OCI-LY3 (cell line): ENCODE results near the gene MTIF3.

ENCODE experiments used
- H2AFZ ChIP-seq: fragments of 200-600, 300-600 bp; shearing (Covaris generic); 2 replicates; pipeline ENCODE4 v1.6.0; 2014; ENCODE audit warnings: antibody characterized with exemption, low read depth, low read length
- H3K27ac ChIP-seq: fragments of 200-600, 300-600 bp; sonication (generic); 2 replicates; pipeline ENCODE4 v1.5.1; 2014; ENCODE audit warnings: mild to moderate bottlenecking, low read length, moderate library complexity, mixed read lengths
- H3K27me3 ChIP-seq: fragments of 200-600, 300-600 bp; sonication (generic); 2 replicates; pipeline ENCODE4 v1.6.1; 2014; ENCODE audit warnings: low read depth, low read length, mixed read lengths
- H3K36me3 ChIP-seq: fragments of 200-600, 300-600 bp; sonication (generic); replicated peaks from 2 replicates; pipeline ENCODE3; 2014; ENCODE audit warnings: low read depth, low read length, mixed read lengths
- H3K4me1 ChIP-seq: fragments of 300-600, 200-600 bp; sonication (generic); 2 replicates; pipeline ENCODE4 v1.6.1; 2014; ENCODE audit warnings: low read length, mixed read lengths
- H3K4me2 ChIP-seq: fragments of 200-600, 300-600 bp; sonication (generic); 2 replicates; pipeline ENCODE4 v1.6.1; 2014; ENCODE audit warnings: low read length, mixed read lengths
- H3K4me3 ChIP-seq: fragments of 300-600, 200-600 bp; sonication (generic); 2 replicates; pipeline ENCODE4 v1.5.1; 2014; ENCODE audit warnings: antibody characterized with exemption, mild to moderate bottlenecking, low read length, moderate library complexity
- H3K79me2 ChIP-seq: fragments of 300-600, 200-600 bp; shearing (Covaris generic); 2 replicates; pipeline ENCODE4 v1.6.1; 2014; ENCODE audit warnings: mild to moderate bottlenecking, low read length, mixed read lengths
- H3K9ac ChIP-seq: fragments of 300-600, 200-600 bp; shearing (Covaris generic); 2 replicates; pipeline ENCODE4 v1.6.0; 2014; ENCODE audit warnings: mild to moderate bottlenecking, low read length, moderate library complexity
- H3K9me3 ChIP-seq: fragments of 200-600, 300-600 bp; shearing (Covaris generic); 2 replicates; pipeline ENCODE4 v1.6.1; 2014; ENCODE audit warnings: low read length, mixed read lengths; ENCODE audit not compliant: insufficient read depth
- H4K20me1 ChIP-seq: fragments of 200-600, 300-600 bp; sonication (generic); 2 replicates; pipeline ENCODE4 v1.6.1; 2016; ENCODE audit warnings: low read length, mixed read lengths; ENCODE audit not compliant: insufficient read depth
- EZH2phosphoT487 ChIP-seq: fragments of 200-600 bp; shearing (Covaris generic); IDR thresholded peaks from 2 replicates; pipeline ENCODE4 v1.6.1; 2018; ENCODE audit warnings: antibody characterized with exemption, mixed run types, low read depth
- TF ChIP-seq, protein P1 (sequence below): fragments of 200-600, 300-600 bp; sonication (generic); IDR thresholded peaks from 2 replicates; pipeline ENCODE4 v1.5.1; 2014; ENCODE audit warnings: antibody characterized with exemption, low read length, low read depth

MTIF3 gene

DNA sequence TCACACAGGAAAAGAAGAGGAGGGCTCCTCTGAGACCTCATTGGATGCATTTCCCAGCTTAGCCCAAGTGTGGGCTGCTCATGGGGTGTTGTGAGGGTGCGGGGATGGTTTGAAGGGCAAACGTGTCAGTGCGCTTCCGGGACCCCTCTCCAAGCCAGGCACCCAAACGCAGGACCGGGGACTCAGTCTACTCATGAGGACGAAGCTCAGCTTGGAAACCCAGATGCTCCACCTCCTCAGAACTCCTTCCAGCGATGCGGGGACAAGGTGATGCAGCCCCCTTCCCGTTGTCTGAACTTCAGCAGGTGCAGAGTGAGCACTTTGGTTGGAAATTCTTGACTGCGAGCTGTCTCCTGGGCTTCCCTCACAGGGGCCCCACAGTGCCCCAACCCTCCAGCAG, 33.1 kb upstream of the MTIF3 start:
- H3K27ac ChIP-seq = peak overlapping the region; percentile 95
- H2AFZ ChIP-seq = no peak overlapping the region; the same call in 1 of the 2 replicates
- H3K36me3 ChIP-seq = peaks cover 21% of the 10 kb centered on the region
- no peaks in the 10 kb centered on the region for H4K20me1 ChIP-seq
- peak overlapping the region; percentile 34; the same call in 1 of the 2 replicates for H3K9ac ChIP-seq
- TF ChIP-seq, protein P1, sequence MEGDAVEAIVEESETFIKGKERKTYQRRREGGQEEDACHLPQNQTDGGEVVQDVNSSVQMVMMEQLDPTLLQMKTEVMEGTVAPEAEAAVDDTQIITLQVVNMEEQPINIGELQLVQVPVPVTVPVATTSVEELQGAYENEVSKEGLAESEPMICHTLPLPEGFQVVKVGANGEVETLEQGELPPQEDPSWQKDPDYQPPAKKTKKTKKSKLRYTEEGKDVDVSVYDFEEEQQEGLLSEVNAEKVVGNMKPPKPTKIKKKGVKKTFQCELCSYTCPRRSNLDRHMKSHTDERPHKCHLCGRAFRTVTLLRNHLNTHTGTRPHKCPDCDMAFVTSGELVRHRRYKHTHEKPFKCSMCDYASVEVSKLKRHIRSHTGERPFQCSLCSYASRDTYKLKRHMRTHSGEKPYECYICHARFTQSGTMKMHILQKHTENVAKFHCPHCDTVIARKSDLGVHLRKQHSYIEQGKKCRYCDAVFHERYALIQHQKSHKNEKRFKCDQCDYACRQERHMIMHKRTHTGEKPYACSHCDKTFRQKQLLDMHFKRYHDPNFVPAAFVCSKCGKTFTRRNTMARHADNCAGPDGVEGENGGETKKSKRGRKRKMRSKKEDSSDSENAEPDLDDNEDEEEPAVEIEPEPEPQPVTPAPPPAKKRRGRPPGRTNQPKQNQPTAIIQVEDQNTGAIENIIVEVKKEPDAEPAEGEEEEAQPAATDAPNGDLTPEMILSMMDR = no peak
- no peak for TF ChIP-seq EZH2phosphoT487
- H3K79me2 ChIP-seq = no peaks in the 10 kb centered on the region
- peak overlapping the region; percentile 83 for H3K4me2 ChIP-seq
- H3K27me3 ChIP-seq = no peaks in the 10 kb centered on the region
- peaks cover 18% of the 10 kb centered on the region for H3K9me3 ChIP-seq
- peak overlapping the region; percentile 29 for H3K4me3 ChIP-seq
- H3K4me1 ChIP-seq = peaks cover 60% of the 10 kb centered on the region

DNA sequence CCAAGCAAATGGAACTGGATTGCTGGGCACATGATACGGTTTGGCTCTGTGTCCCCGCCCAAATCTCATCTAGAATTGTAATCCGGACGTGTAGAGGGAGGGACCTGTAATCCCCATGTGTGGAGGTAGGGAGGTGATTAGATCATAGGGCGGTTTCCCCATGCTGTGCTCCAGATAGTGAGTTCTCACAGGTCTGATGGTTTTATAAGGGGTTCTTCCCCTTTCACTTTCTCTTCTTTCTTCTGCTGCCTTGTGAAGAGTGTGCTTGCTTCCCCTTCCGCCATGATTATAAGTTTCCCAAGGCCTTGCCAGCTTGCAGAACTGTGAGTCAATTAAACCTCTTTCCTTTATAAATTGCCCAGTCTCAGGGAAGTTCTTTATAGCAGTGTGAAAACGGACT, 32.6 kb upstream of the MTIF3 start:
- Histone ChIP-seq H3K9ac (peak overlapping the region; percentile 86; the same call in 1 of the 2 replicates), H3K27me3 (no peaks in the 10 kb centered on the region), H3K4me2 (peak overlapping the region; percentile 83), H4K20me1 (no peaks in the 10 kb centered on the region), H2AFZ (no peak overlapping the region), H3K36me3 (peaks cover 21% of the 10 kb centered on the region), H3K27ac (peak overlapping the region; percentile 95), H3K4me3 (peak overlapping the region; percentile 29), H3K79me2 (no peaks in the 10 kb centered on the region), H3K4me1 (peaks cover 64% of the 10 kb centered on the region), H3K9me3 (peaks cover 18% of the 10 kb centered on the region)
- TF ChIP-seq EZH2phosphoT487 = no peak
- TF ChIP-seq, protein P1 = no peak

DNA sequence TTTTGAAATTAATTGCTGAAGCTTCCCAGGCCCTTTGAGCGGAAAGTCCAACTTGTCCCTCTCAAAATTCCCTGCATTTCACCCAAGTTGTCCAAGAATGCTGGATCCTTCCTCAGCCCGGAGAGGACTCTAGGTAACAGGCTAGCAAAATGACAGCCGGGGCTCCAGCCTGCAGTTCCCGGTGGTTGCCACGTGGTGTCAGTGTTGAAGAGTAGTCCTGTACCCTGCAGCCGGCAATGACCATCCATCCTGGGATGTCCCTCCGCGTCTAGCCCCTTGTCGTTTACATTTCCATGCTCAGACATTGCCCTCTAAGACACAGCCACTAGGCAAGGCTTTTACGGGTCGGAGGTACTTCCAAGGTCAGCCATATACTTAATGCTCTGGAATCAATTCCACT, 31.4 kb upstream of the MTIF3 start:
- peak overlapping the region; percentile 1; the same call in 1 of the 2 replicates for H3K4me3 ChIP-seq
- TF ChIP-seq, protein P1 = peak; percentile 81
- TF ChIP-seq EZH2phosphoT487 = no peak
- peaks cover 70% of the 10 kb centered on the region for H3K4me1 ChIP-seq
- H3K27ac ChIP-seq = peak overlapping the region; percentile 95
- no peaks in the 10 kb centered on the region for H3K27me3 ChIP-seq
- no peaks in the 10 kb centered on the region for H4K20me1 ChIP-seq
- H3K36me3 ChIP-seq = peaks cover 21% of the 10 kb centered on the region
- H3K9me3 ChIP-seq = peaks cover 18% of the 10 kb centered on the region
- H2AFZ ChIP-seq = no peak overlapping the region
- H3K9ac ChIP-seq = peak overlapping the region; percentile 86; the same call in 1 of the 2 replicates
- H3K4me2 ChIP-seq = peak overlapping the region; percentile 83
- H3K79me2 ChIP-seq = no peaks in the 10 kb centered on the region

DNA sequence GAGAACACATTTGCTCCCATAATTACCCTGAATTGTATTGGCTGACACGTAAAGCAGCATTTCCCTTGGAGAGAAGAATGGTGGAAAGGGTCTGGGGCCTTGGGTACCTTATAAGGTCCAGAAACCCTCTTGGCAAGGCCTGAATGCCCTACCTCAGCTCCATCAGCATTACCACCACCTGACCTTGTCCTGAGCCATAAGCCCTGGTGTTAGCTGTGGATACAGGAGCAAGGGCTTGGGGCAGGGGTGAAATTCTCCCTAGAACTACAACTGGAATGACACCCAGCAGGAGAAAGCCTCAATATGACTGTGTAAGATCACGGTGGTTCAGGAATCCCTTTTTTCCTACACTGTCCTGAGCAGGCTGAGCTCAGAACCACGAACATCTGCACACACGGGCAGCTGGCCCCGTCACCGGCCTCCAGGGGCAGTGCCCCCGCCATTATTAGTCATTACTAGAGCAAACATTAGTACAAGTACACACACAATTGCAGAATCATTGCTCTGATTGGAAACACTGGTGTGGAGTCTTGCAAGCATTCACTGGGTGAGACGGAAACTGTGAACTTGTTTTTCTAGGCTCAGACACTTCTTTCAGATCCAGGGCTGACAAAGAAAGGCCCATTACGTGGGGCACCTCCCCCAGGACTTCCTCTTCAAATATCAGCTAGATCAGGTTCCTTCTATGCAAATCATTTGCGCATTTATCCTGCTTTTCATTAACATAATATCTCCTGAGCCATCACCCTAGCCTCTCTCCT, 26.8 kb upstream of the MTIF3 start:
- Histone ChIP-seq H3K9me3 (0 out of 2 replicates have a peak, but pooled peaks cover 1% of the 10 kb centered on the region), H3K4me2 (peak overlapping the region; percentile 83), H3K9ac (peak overlapping the region; percentile 94), H3K4me3 (peak overlapping the region; percentile 66), H3K27me3 (no peaks in the 10 kb centered on the region), H3K36me3 (peaks cover 2% of the 10 kb centered on the region), H3K79me2 (no peaks in the 10 kb centered on the region), H4K20me1 (no peaks in the 10 kb centered on the region), H3K27ac (peak overlapping the region; percentile 95), H2AFZ (no peak overlapping the region), H3K4me1 (peaks cover 88% of the 10 kb centered on the region)
- no peak for TF ChIP-seq EZH2phosphoT487
- TF ChIP-seq, protein P1 = no peak
